ENCODE data around the gene EPB41L5.
A peak's percentile ranks its signal among the peaks of the same experiment; 100 is the strongest.

GRCh38 chr2:120223034-120223912 lies 210.4 kb downstream of the EPB41L5 start, which contains the start of gene TMEM185B:
- peak; percentile 44 for TF ChIP-seq CTCF (IDR thresholded peaks at IDR 0.05; ENCODE audit: poor library complexity)
- TF ChIP-seq EZH2phosphoT487 (IDR thresholded peaks at IDR 0.05; ENCODE audit: low read depth, severe bottlenecking, unreplicated experiment) = no peak

All from hepatocyte (in vitro differentiated cells).